Activated CD4-positive, CD25-positive, alpha-beta regulatory T cell (primary cell): ENCODE results near the gene NEK3.
"Not testable (repeated sequence)": the region's sequence is repeated elsewhere in the genome, so short reads cannot be mapped to it uniquely, and the experiment has no call there.

ENCODE experiments used
- DNase-seq, 4 experiments: peaks; one replicate each; lab custom pipeline; 2025; lab: John Stamatoyannopoulos, UW

NEK3 gene

DNA sequence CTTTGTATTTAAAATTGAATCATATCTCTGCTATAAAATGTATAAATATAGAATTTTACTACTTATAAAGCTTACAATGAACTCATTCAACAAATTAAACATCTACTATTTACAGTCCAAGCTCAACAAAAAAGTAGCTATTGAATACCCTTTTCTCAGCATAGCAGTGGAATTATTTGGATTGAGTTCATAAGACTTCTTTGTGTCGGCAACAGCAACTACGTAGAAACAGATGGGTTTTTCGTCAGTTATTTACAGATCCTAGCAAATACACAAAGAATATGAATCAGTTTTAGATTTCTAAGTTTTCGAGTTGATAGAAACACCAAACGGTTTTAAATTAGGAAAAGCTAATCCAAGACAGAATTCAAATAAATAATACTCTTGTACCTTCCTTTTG lies 10.4 kb upstream of the NEK3 start:
- DNase-seq: no peak

DNA sequence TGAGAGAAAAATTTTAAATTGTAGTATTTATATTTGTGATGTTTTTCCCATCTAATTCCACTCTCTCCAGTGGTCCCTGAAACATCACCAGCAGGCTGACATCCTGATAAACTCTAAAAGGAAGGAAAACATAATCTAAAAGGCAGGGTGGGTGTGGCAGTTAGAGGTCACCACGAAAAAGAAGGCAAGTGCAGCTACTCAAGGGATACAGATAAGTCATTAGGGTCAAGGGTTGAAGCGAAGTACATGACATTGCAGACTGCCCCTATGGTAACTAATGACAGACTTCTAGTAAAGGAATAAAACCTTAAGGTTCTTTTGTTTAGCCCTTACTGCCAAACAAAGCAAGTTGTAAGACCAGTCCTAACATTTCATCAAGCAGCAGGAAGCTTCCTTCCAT lies 6.0 kb upstream of the NEK3 start:
- no peak for DNase-seq

DNA sequence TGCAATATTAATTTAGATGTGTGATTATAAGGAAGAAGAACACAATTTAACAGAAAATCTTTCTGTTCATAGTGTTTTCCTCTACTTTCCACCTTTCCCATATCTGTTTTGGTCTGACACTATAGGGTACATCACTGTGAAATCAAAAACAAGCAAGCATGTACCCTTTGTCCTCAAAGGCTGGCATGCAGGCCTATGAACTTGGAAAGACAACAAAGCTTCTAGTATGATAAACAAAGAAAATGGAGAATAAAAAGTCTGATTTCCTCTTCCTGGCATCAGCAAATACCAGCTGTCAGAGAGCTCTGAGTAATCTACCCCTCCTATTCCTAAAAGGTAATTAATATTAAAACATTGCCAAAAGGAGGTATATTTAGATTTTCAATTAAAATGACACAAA lies 5.6 kb upstream of the NEK3 start:
- DNase-seq: no peak

DNA sequence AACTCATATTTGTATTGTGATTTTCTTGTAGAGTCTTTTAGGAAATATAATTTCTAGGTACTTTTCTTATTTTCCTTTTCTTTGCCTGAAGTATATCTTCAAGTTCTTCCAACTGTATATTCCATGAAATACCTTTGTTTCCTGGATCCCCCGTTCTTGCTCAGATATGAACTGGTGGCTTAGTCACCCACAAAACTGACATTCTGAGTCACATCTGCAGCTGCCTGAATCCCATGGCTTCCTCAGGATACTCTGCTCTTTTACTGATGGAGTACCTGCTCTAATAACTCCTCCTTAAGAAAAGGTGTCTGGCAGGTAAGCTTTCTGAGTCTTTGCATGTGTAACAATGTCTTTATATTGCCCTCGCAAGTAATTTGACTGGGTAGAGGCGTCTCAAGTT lies 4.5 kb upstream of the NEK3 start:
- not testable (repeated sequence) for DNase-seq

DNA sequence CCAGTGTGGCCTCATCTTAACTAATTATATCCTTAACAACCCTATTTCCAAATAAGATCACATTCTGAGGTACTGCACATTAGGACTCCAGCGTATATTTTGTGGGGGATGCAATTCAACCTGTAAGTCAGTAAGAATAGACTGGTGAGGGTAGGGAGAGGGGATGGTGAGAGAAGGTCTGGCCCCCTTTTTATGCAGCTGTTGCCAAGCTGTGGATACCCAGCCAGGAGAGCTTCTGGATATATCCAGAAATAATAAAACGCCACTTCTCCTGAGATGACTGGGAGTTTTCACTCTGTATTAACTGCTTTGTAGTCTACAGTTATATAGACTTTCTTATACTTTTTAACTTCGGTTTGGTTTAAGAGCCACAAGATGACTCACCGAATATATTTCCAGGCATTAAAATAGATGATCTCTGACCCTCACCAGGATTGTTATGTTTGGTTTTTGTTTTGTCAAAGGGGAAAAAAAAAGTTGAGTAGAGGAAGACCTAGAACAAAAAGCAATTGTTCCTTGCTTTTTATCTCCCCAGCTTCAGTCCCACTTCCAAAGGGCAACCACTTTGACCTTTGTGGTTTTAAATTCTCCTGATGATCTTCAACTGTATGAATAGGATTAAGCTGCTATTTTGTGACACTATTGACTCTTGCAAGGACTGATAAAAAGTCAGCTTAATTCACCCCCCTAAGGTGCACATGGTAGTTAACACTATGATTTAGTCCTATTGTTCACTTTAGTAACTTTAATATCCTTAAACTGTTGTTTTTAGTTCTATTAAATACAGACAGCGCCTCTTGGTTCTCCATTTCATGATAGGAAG lies 3.1 kb upstream of the NEK3 start:
- DNase-seq: no peak

DNA sequence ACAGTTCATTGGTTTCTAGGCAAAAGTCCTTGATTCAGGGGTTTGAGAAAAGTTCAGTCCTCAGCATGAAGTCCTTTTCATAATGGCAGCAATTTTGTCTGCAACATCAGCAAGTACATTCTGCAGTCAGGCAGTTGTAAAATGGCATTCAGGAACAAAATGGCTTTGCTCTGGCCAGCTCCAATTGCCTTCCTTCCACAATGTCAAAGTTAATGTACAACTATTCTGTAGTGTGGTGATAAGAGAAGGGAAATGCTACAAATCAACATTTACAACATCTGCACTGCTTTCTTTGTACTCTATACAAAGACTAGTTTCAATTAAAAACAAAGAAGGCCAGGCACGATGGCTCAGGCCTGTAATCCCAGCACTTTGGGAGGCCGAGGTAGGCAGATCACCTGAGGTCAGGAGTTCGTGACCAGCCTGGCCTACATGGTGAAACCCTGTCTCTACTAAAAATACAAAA lies 1.8 kb upstream of the NEK3 start:
- DNase-seq: no peak

DNA sequence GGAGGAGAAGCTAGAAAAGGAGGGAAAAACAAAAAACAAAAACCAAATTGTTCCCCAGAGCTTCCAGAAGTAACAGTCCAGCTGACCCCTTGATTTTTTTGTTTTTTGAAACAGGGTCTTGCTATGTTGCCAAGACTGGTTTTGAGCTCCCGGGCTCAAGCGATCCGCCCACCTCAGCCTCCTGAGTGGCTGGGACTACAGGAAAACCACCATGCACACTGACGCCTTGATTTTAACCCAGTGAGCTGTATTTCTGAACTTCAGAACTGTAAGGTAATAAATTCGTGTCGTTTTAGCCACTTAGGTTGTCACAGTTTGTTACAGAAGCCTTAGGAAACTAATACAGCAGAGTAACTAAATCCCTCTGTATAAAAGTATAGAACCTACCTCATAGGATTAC lies 1.1 kb upstream of the NEK3 start:
- DNase-seq: no peak

DNA sequence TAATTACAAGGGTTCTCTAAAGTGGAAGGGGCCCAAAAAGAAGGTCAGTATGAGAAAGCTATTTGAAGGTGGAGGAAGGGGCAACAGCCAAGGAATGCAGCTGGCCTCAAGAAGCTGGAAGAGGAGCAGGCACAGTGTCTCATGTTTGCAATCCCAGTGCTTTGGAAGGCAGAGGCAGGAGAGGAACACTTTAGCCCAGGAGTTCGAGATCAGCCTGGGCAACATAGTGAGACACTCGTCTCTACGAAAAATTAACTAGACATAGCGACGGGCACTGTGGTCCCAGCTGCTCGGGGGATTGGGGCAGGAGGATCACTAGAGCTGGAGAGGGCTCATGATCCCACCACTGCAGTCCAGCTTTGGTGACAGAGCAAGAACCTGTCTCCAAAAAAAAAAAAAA lies 656 bp upstream of the NEK3 start:
- no peak for DNase-seq

DNA sequence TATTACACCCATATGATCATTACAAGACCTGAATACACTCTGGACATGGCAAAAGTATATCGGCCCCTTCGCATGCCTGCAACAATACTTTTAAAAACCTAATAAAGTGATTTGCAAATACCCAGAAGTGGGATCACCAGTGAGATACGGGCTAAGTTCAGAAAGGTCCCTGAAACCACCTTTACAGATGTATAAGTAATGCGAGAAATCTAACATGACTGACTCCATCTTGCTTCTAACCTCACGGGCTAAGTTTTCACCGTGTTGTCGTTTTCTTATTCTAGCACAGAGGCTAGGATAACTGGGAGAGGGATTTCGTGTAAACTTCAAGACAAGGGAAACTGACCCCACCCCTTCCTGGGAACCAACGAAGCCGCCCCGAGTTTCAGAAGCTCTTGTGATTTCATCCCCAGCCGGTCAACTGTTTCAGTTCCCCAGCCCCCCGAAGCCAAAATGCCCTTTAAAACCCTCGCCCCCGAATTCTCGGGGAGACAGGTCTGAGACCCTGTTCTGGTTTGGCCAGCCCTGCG lies 703 bp downstream of the NEK3 start:
- DNase-seq: no peak

DNA sequence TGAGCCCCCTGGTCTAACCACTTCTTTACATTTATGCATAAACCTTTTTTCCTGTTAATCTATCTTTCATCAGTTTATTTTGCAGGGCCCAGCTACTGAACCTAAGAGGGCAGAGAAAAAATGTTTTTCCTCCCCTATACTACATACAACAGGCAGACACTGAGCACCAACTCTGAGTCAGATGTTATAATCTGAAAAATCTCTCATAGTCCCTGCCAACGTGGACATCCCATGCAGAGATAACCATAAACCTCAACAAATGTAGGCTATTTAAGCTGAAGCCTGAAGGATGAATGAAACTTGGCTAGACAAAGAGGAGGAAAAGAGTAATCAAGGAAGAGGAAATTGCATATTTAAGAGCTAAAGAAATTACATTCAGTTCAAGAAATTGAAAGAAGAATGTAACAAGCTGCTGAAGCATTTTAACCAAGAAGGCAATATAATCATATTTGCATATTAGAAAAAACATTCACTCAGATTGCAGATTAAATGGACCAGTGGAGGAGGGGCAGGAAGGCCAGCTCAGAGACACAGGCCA lies 2.6 kb downstream of the NEK3 start:
- DNase-seq: no peak

DNA sequence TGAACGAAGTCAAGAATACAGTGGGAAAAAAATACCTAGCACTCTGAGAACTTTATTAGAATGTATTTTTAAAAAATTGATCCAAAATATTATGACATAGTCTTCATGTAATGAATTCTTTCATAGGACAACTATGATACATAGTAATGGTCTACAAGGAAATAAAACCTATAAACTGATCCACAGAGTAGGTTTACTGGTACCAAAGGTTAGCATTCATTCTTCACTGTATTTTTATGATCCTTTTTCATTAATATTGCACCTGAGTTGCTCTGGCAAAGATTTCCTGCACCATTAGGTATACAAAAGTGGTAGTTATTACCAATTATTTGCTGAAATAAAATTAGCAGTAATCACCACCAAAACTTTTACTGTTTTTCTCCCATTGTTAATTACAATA lies 4.2 kb downstream of the NEK3 start:
- no peak for DNase-seq

DNA sequence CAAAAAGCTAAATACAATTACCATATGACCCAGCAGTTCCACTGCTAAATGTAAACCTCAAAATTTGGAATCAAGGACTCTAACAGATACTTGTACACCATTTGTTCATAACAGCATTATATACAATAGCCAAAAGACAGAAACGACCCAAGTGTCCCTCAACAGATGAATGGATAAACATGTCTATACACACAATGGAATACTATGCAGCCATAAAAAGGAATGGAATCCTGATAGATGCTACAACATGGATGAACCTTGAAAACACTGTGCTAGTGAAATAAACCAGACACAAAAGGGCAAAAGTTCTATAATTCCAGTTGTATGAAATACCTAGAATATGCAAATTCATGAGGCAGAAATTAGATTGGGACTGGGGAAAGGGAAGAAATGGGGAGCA lies 12.2 kb downstream of the NEK3 start:
- no peak for DNase-seq

DNA sequence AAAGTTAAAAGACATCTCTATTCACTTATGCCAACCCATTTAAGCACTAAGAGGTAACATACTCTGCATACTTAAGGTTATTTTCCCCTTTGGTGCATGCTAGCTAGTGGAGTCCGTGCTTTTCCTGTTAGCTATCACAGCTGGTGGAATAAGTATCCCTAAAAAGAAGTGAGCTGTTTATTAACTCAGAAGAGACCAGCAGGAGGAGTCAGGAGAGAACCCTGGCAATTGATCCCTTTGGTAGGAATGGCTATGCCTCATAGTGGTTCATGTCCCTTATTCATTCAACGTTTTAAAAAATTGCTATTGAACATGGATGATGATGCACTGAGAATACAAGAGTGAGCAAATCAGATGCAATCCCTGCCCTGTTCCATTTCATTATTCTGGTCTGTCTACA lies 18.1 kb downstream of the NEK3 start:
- no peak for DNase-seq

DNA sequence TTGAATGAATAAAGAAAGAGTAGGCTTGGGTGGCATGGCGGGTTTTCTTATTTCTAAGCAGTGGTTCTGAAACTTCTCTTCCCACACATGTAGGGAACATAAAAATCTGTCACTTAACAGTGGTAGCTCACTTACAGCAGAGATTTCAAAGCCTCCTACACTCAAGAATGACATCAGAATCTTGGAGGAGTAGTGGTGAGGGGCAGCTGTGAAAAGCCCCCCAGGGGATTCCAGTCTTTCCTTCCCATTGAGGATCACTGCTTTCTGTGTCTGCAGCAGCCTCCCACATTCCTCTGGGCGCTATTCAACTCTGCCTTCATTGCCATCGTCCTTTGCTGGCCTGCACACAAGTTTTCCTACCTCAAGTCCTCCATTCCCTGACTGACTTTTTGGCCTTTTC lies 21.9 kb downstream of the NEK3 start:
- no peak for DNase-seq

DNA sequence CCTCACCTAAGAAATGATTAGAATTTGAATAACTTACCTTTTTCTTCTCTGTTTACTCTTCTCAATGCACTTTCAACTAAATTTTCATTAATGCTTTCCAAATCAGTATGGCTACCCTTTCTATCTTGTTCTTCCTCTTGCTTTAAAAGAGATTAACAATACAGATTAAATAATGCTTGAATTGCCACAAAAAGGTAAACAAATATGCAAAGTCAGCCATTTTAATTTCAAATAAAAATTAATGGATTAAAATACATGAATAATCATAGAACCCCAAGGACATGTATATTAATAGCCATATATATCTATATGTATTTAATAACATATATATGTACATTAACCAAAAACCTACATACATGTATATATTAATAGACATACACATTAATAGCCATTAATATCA lies 22.6 kb downstream of the NEK3 start:
- DNase-seq: no peak

DNA sequence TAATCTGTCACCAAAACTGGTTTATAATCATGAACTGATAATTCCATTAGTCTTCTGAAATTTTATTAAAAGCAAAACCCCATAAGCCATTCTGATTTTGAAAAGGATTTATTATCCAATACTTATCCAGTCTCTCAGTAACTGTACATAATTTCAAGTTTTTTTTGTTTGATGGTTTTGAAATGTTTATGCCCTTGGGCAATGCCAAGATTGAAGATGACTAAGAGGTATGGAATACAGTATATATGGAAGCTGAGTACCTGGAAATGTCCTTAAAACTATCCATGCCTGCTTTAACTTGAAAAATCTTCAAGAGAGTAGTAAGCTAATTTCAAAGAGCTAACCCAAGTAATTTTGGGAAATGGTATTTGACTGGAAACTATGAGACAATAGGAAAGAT lies 28.8 kb downstream of the NEK3 start:
- DNase-seq: no peak

DNA sequence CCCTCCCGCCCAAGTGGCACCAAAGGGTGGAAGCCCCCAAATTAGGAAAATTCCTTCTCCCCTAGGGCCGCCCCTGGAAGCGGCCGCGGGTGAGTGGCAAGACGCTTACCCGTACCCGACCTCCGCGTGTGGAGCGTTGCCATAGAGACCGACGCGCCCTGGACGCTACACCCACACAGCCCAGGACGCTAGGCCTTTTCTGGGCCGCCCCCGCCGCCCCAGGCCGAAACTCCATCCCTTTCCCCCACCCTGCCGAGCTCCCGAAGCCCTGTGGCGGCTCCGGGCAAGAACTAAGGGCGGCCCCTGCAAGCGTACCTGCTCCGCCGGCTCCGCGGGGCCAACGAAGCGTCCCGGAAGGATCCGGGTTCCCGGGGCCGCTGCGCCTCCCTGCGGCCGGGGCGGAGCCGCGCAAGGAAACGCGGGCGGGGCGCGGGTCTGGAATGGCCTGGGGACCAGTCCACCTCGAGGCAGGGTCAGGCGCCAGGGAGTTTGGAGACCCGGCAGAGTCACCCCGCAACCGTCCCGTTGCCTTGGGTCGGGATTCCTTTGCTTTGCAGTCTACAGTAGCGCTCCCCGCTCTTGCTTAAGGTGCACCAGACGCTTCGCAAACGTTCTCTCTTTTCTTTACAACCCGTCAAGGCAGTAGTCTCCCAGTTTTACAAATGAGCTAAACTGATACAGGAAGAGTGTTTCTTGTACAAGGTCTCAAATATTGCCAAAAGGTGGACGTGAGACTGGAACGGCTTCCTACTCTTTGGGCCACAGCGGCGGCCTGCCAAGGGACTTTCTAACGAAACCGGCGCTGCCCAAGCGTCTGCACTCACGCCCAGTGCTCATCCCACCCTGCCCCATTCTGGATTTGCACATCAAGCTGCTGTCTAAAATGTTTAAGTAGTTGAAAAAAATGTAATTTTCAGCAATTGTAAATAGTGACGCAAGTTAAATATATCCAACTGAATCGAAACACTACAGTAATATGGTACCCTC lies 30.4 kb downstream of the NEK3 start, which contains the start of gene NEK5:
NEK5 (minus strand) TSS at position 360 of the 987 bp plus-strand sequence. CDS start 1,591 bp downstream, outside the sequence.
- DNase-seq: peak; percentile 14 to 35 (median 24)

DNA sequence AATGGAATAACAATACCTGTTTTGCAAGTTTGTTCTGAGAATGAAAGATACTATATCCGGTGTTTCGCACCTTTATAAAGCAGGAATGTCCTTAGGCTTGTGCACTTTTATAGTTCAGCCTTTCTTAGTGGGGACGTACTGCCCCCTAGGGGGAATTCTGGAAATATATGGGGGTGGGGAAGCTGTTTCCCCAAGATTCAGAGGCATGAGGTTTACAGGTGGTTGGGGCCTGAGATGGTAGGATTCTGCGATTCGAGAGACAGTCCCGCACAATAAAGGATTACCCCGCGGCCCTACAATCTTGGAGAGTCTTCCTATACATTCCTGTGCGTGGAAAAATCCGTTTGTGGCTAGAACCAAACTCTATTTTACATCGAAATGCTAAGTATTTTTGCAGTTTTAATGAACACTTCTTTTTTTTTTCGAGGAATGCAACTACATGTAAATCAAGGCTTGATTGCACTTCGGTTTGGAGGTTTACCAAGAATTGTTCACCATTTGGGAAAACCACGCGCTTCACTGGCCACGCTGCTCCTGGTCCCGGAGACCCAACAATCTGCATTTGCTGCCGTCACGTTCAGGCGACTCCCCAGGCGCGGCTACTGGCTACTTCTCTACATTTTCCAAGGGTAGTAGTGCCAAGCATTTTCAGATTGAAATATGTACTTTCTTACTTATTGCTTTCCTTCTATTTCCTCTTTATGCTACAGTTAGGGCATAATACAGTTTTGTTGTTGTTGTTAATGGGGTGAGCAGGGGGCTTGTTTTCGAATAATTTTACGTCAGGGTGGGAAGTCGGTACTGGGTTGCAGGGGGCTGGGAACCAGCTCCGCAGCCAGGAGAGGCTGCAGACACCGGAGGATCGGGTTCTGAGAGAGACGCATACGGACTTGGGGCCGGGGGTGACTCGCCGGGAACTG lies 31.4 kb downstream of the NEK3 start:
- DNase-seq: peak in 3 of 4 experiments; percentile 1 to 12 (median 3)

DNA sequence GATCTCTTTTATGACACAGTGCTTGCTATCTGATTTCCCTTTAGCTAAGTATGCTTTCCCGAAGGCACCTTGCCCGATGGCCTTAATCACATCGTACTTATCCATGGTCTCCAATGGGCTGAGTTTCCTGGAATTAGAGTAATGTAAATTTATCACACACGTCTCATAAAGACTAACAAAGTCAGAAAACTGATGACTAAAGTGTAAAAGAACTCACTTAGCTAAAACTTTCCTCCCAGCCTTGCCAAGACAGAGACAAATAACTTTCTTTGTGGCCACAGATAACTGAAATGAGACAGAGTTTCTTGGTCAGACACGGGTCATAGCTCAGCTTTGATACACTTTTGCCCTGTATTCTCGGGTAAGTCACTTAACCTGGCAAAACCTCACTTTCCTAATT lies 32.0 kb downstream of the NEK3 start:
- DNase-seq: no peak

DNA sequence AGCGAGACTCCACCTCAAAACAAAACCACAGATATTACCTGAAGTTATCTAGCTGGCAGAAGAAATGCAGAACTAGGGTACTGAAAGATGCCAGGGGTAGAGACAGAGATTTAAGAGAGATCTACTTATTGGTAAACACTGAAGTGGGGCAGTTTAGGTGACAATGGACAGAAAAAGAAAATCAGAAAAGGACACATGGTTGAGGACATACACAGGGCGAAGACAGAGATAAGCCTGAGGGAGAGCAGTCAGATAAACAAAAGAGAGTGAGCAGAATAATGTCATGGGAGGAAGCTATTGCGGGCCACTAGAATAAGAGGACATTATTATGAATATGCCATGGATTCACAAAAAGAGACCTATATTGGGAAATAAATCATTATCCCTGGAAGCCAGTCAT lies 33.9 kb downstream of the NEK3 start:
- no peak for DNase-seq

DNA sequence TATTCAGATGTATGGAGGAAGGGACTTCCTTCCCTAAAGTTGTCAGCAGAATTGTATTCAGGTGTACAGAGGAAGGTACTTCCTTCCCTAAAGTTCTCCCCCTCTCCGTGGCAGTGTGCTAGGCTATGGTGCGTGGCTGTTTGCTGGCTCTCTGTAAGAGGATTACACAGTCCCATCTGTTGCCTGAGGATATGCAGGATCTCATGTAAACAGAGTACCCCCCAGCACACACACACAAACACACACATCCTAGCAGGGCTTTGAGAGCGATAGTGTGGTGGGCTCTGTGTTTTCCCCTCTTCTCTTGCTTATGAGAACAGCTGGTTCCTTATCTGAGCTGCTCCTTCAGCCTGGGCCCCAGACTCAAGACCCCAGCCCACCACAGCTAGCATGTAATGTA lies 40.8 kb downstream of the NEK3 start:
- DNase-seq: no peak
